HG03558 (cell line): Measurements from ENCODE around the gene PGM1.
A peak's percentile ranks its signal among the peaks of the same experiment; 100 is the strongest.

Experiments
- ATAC-seq: cut with Tn5 transposase; IDR thresholded peaks from one replicate; pipeline ENCODE4 v1.9.1; 2021; ENCODE audit warnings: moderate number of reproducible peaks; ENCODE audit not compliant: unreplicated experiment; ENCODE audit errors: extremely low read depth

Gene PGM1

GRCh38 chr1:63688302-63688890 lies 95.2 kb downstream of the PGM1 start:
- ATAC-seq: no peak

- ATAC-seq: no peak
Measured at GRCh38 chr1:63690966-63691700, 97.9 kb downstream of the PGM1 start.

GRCh38 chr1:63691701-63692425 lies 98.7 kb downstream of the PGM1 start:
- no peak for ATAC-seq

- ATAC-seq: peak; percentile 46
Measured at GRCh38 chr1:63693944-63694571, 100.8 kb downstream of the PGM1 start.

GRCh38 chr1:63698001-63698838 lies 105.0 kb downstream of the PGM1 start:
- ATAC-seq: no peak

- no peak for ATAC-seq
Measured at GRCh38 chr1:63701187-63701586, 108.0 kb downstream of the PGM1 start.

GRCh38 chr1:63703701-63704107 lies 110.5 kb downstream of the PGM1 start:
- ATAC-seq: no peak

- no peak for ATAC-seq
Measured at GRCh38 chr1:63704443-63704842, 111.2 kb downstream of the PGM1 start.

GRCh38 chr1:63705078-63705477 lies 111.9 kb downstream of the PGM1 start:
- ATAC-seq: no peak

GRCh38 chr1:63709267-63709828 lies 116.1 kb downstream of the PGM1 start:
- ATAC-seq: no peak
